GM03348 (cell line): ENCODE results near the gene KREMEN1.

Experiments
- DNase-seq: peaks from one replicate; pipeline ENCODE4 v3.0.0; 2012; ENCODE audit warnings: low spot score

KREMEN1 gene

DNA sequence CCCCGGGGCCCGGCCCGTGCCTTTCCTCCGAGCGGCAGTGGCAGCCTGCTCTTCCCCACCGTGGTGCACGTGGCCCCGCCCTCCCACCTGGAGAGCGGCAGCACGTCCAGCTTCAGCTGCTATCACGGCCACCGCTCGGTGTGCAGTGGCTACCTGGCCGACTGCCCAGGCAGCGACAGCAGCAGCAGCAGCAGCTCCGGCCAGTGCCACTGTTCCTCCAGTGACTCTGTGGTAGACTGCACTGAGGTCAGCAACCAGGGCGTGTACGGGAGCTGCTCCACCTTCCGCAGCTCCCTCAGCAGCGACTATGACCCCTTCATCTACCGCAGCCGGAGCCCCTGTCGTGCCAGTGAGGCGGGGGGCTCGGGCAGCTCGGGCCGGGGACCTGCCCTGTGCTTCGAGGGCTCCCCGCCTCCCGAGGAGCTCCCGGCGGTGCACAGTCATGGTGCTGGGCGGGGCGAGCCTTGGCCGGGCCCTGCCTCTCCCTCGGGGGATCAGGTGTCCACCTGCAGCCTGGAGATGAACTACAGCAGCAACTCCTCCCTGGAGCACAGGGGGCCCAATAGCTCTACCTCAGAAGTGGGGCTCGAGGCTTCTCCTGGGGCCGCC, 23.1 kb upstream of the KREMEN1 start:
- no peak for DNase-seq

DNA sequence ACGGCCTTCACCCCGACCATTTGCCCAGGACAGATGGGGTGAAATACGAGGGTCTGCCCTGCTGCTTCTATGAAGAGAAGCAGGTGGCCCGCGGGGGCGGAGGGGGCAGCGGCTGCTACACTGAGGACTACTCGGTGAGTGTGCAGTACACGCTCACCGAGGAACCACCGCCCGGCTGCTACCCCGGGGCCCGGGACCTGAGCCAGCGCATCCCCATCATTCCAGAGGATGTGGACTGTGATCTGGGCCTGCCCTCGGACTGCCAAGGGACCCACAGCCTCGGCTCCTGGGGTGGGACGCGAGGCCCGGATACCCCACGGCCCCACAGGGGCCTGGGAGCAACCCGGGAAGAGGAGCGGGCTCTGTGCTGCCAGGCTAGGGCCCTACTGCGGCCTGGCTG, 22.4 kb upstream of the KREMEN1 start:
- DNase-seq, result no peak

DNA sequence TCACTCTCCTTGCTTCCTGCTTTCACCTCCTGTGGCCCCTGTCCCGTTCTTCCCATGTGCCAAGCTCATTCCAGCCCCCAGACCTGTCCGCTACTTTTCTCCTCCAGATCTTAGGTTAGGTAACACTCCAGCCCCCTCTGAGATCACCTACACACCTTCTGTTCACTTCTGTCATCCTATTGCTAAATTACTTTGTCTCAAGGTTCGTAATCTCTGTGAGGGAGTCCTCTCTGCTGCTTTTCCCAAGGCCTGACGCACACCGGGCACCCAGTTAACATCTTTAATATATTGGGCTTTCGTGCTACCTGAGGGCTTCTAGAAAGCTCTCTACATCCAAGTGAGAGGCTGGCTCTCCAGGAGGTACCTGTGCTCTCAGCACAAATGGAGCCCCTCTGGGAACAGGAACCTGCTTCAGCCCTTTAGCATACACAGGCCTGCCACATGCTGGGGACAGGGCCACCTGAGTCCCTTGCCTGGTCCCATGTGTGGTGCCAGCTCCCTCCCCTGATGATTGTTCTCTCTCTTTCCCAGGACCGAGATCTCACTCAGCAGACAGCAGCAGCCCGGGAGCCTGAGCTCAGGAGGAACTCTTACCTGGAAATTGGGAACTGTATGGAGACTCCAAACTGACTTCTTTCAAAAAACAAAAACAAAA, 19.7 kb upstream of the KREMEN1 start:
- no peak for DNase-seq

DNA sequence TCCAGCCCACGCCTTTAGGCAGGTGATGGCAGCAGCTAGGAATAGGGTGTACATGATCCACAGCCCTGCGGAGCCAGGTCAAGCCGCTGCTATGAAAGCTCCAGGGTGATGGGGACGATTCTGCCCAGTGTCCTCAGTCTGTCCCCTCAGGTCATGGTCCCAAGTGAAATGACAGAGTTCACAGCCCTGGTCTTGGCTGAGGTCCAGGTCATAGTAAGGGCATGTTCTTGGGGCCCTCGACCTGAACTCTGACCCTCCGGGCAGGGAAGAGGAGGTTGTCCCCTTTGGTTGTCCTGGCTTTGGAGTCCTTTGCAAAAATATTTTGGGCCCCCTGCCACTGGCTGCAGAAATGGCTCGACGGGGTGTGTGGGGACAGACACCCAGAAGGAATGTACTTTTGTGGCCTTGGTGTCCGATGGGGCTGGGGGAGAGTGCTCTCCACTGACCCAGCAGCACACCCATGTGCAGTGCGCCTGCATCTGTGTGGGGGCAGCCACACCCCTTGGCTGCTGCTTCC, 18.5 kb upstream of the KREMEN1 start:
- DNase-seq, result no peak

DNA sequence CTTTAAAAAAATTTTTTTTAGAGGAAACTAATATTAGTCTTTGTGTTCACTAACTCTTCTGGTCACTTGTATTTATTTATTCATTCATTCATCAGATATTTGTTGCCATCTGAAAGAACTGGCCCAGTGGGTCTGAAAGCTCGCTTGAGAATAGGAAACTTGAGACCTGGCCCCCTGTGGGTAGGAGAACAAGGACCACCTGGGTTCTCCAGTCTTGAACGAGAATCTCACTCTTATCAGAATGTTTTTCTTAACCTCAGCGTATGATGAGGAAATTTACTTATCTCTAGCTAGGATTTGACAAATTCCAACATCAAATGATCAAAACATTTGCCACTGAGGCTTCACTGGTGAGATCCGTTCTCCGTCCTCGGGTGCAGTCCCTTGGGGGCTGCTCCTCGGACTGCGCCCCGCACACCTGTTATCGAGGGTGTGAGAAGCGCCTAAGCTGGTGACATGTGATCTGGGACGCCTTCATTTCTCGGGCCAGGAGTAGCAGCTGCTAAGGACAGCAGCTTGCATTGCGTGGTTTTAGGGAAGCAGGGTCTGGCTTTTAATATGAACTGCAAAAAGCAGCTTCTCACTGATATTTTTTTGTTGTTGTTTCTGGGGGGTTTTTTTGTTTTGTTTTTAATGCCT, 17.5 kb upstream of the KREMEN1 start:
- no peak for DNase-seq

DNA sequence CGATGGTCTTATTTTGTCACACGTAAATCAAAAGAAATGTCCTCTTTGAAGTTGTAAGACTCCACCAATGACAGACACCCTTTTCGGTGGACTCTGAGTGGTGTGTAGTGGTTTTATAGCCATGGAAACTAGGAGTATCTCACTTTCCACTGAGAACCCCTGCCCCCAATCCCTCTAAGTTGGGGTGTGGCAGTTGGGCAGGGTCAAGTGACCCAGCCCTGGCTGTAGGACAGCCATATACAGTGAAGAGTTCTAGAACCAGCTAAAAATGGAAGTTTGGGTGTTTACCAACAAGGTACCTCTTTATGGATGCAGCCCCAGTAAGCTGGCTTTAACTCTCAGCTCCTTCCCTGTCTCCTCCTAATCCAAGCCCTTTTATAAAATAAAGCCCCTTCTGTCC, 16.4 kb upstream of the KREMEN1 start:
- DNase-seq, result no peak

DNA sequence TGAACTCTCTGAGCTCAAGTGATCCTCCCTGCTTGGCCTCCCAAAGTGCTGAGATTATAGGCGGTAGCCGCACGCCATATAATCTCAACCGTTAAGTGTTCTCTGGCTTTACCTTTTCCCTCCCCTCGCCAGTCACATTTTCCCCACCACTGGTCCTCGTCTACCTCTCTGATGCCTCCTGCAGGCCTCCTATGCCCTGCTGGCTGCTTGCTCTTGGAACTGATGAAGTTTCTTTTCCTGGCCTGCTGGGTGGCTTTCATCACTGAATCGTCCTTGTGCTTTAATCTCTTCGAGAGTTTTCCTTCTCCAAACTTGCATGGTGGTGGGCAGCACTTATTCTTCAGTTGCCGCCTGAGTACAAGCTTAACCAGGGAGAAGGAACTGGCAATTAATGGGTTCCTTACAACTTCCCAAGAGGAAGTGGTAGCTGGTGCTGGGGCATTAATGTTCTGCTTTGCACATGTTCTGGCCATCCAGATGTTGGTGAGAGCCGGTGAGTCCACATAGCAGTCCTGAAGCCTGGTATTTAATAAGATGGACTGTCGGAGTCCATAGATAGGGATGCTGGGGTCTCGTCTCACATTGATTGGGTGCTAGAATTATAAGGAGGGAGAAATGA, 12.5 kb upstream of the KREMEN1 start:
- DNase-seq, result no peak

DNA sequence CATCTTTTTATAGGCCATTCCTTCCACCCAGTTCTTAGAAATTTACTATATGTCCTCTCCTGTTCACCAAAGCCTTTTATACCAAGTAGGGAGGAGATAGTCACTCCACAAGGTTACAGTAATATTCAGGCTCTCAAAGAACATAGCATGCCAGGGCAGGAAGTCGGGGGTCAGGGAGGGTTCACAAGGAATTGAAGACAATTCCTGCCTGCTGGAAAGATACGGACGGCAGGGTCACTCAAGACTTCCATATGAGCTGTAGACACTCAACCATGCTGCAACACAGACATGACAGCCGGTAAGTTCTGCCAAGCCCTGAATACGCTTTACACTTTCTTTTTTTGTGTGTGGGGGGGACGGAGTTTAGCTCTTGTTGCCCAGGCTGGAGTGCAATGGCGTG, 11.9 kb upstream of the KREMEN1 start:
- DNase-seq, result no peak

DNA sequence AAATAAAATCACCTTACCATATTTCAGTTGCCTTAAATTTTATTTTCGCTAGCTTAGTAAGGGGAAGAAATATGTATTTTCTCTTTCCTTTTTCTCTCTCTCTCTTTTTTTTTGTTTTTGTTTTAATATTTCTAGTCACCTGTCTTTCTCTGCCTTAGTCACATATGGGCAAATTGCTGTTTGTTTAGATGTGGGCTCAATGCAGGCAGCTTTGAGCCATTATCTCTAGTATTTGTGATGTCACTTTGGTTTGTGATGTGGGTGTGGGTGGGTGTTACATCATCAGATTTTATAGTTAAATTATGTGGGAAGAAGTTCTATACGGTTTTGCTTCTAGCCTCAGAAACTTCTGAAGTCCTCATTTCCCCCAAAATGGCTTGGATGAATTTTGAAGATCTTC, 11.1 kb upstream of the KREMEN1 start, which contains the start of gene C22orf31:
TSS of gene C22orf31 (minus strand) at position 59 of the 400 bp plus-strand sequence. CDS start at position 20, 39 bp downstream.
- DNase-seq, result no peak

DNA sequence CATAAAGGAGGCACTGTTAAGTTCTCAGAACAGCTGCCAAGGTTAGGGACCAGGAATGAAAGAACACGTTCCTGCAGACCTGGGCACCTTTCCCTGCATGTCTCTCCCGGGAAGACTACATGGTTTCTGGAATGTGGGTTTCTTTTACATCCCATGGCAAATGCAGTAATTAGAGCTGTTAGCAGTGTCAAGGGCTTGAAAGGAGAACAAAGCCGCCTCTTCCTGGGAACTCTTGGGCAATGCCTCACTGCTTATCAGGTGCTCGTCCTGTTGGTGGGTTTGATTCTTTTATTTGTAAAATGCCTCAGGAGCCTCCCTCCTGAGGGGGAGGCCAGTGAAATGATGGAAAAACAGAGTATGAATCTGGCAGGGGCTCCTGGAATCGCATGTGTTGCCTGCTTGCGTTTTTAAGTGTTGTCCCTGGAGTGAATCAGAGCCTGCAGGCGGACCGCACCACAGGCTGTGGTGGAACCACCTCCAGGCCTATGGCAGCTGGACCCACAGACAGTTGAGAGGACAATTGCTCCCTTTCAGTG, 10.5 kb upstream of the KREMEN1 start:
- DNase-seq, result no peak

DNA sequence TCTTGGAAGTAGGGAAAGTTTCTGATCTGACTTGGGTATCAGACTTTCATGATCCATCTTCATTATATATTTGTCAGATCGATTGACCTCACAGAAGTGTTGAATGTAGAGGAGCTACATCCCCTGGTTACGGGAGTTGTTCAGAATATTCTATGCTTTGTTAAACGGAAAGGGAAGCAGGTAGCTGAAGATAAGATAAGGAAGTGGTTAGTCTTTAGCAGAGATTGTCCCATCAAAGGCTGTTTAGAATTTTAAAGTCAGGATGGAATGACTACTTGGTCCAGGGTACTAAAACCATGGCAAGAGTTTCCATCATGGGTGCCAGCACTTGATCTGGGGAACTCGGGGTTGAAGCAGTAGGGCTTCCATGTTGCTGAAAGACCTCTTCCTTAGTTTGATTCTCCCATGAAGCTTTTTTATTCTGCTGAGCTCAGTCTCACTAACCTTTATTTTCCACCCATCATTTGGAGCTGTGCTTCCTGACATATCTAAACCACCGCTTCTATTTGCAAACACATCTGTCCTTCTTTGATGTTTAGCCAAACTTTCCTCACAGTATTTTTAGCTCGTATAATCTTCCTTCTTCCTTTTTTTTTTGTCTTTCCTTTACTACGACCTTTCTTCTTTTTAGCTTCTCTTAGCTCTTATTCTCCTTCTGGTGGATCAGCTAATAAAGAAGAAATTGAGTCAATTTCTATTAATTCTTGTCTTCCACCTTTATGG, 7.2 kb upstream of the KREMEN1 start:
- no peak for DNase-seq

DNA sequence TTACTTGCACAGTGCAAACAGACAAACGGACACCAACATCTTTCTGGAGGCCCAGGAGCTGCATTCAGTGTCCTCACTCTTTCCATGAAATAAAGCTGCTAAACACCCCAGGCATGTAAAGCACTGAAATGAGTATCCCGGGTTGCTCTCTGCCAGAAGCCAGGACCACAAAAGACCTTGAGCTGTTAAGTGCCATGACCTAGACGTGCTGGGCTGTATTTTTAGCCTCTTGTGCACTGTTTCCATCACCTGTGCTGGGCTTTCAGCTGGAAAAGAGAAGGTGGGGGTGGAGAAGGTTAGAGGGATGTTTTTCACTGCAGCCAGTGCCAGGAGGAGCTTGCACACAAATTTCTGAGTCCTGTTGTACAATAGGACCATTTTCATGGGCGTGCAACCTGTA, 3.4 kb upstream of the KREMEN1 start:
- no peak for DNase-seq

DNA sequence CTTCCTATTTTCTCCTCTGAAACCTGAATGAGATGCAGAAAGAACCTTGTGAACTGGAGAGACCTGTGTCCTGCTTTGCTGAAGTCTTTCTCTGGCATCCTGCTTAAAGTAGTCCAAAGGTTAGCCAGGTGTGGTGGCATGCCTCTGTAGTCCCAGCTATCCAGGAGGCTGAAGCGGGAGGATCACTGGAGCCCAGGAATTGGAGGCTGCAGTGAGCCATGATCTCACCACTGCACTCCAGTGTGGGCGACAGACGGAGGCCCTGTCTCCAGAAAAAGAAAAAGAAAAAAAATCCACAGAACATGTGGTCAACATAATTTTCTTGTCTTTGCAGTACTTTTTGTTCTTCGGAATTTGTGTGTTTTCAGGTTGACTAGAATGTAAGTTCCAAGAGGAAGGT, 2.3 kb upstream of the KREMEN1 start:
- no peak for DNase-seq

DNA sequence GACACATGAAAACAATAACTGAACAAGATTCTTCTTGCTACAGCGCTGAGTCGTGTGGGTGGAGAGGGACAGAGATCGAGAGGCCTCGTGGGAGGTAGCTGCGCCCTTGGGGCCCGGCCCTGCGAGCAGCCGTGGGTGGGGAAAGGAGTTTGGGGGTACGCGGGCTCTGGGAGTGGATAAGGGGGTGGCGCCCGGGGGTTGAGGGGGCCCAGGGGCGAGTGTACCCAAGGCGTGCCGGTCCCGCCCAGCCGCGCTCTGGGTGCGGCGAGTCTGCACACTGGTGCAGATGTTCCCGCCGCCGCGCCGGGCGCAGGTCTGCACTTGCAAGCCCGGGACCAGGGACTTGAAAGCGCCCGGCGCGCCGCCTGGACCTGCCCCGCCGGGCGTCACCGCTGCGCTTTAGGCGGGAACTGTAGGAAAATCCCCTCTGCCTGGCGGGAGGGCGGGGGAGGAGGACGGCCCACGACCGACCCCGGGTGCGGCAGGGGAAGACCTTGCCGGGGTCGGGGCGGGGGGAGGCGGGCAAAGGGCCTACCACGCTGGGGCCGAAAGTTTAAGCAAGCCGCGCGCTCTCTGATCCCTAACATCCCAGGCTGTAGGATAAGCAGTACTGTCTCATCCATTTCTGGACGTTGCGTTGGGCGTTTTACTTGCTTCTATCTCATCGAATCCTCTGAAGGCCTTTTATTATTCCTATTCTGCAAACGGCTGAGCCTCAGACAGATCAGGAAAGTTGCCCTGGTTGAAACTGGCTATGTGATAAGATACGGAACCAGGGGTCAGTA, 1.4 kb upstream of the KREMEN1 start:
- peak; percentile 45 for DNase-seq

DNA sequence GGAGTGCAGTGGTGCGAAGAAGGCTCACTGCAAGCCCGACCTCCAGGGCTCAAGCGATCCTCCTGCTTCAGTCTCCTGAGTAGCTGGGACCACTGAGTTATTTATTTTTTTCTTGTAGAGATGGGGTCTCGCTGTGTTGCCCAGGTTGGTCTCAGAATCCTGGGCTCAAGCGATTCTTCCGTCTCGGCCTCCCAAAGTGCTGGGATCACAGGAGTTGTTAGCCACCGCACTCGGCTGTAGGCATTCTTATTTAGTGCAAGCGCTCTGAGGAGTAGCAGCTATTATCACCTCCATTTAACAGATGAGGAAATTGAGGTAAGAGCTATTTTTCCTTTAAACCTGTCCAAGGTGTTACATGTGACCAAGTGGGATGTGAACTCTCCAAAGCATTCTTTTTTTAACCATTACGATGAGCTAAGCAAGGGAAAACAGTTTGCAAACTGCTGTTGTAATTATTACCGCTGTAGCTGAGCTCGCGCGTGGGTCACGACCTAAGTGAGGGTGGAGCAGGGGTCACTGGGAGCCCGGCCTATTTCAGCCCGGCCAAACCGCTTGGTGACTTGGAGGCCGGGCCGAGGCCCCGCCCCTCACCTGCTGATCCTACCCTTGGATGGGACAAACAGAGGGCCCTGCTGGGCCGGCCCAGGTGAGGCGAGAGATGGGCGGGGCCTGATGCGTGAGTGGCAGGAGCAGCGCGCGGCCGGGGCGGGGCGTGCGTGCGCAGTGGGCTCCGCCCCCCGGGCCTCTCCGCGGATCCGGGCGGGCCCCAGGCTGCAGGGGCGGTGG, 449 bp upstream of the KREMEN1 start:
- DNase-seq, result peak; percentile 98

DNA sequence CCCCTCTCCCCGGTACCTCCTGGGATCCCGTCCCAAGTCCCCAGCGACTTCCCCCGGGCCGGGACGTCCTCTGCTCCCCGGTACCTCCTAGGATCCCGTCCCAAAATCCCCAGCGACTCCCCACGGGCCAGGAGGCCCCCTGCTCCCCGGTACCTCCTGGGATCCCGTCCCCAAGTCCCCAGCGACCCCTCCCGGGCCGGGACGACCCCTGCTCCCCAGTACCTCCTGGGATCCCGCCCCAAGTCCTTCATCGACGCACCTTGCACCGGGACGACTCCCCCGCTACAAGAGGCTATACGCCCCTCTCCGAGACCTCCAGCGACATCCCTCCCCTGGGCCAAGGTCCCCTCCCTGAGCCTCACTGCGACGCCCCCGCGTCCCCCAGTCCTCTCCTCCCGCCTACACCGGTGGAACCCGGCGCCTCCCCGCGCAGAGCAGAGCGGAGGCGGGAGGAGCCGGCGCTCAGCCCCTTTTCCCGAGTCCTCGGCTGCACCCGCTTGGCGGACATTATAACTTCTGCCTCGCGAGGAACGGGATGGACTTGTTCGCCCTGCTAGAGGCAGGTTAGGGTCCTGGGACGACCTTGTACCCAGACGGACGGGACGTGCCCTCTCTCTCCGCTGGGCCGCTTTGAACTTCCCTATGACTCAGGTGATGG, 912 bp downstream of the KREMEN1 start:
- DNase-seq, result peak; percentile 49

DNA sequence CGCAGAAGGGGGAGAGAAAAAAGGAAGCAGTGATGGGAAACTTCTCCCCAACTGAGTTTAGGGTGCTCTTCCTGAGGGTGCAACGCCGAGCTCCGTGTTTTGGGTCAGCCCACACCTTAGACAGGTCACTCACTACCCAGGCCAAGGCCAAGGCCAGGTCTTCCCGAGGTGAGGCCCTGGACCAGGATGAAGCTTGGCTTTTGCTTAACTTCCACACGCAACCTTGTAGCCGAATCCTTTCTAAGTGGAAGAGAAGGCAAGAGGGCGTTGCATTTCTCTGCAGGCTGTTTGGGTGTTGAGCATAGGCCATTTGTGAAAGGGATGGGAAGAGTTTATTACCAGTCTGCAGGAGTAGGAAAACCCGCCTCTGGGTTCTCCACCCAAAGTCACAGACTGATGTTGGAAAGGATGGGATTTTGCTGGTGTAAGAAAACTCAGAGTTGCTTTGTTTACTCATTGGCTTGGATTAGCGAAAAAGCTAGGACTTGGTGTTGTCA, 1.5 kb downstream of the KREMEN1 start:
- DNase-seq, result no peak

DNA sequence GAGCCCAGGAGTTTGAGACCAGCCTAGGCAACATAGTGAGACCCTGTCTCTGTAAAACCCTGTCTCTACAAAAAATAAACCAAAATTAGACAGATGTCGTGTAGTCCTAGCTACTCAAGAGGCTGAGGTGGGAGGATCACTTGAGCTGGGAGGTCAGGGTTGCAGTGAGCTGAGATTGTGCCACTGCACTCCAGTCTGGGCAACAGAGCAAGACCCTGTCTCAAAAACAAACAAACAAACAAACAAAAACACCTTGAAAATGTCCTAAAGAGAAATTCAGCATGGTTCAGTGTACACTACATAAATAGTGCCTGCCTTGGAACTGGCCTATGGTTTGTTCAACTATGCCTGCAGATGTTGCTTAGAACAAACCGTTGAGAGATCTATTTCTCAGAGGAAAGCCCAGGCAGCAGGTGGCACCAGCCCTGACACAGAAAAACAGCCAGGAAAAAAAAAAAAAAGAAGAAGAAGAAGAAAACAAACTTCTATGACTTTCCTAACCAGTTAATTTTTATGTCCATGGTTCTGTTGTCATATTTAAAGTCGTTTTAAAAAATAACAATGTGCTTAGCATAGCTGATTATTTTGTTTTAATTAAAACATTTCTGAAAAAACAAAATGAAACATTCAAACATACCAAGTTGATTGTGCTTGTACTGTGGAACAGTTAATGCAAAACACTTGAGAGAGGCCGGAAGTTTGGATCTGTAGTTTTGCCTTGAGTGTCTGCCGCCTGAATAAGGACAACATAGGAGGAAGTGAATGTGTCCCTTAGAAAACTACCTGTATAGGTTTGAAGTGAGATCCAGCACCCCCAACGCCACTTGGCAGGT, 5.4 kb downstream of the KREMEN1 start:
- DNase-seq, result no peak

DNA sequence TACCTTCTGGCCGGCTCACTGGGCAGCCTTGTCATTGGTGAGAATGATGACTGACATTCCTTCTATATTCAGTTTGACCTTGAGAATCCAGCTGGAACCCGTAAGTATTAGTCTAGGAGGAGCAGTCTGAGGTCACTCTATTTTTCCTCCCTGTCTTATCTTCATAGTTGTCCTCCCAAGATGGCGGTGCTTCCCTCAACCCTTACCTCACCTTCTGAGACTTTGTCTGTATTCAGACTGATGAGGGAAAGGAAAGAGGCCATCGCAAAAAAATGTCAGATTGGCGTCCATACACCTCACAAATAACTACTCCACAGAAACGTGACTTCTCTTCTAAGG, 6.0 kb downstream of the KREMEN1 start:
- DNase-seq, result no peak
